Body of pancreas (tissue), 4 donors: Measurements from ENCODE around the gene SBF2.

Experiments
- CTCF ChIP-seq, 7 experiments: fragments of 450-650 bp in 4 of 7; fragments of 200-600 bp in 3 of 7; sonication (generic) in 3 of 7; IDR thresholded peaks; one replicate each; pipeline ENCODE4 v1.5.1; 2016 to 2019; ENCODE audit warnings: antibody characterized with exemption in 7 of 7
- POLR2A ChIP-seq, 3 donors: fragments of 450-650 bp; IDR thresholded peaks; one replicate each; pipeline ENCODE4 v1.6.1; 2016; ENCODE audit warnings: antibody characterized with exemption in 3 of 3, mild to moderate bottlenecking in 2 of 3

GRCh38 chr11:10331548-10332289, 37.7 kb upstream of the SBF2 start:
- TF ChIP-seq CTCF (IDR thresholded peaks at IDR 0.05) = no peak
- no peak for TF ChIP-seq POLR2A (IDR thresholded peaks at IDR 0.05)
